Thyroid gland (tissue), 4 donors: Measurements from ENCODE around the gene PDGFA.

Experiments used
- CTCF ChIP-seq, 6 experiments: fragments of 200-600 bp in 3 of 6; fragments of 450-650 bp in 3 of 6; sonication (generic) in 3 of 6; IDR thresholded peaks; one replicate each; pipeline ENCODE4 v1.5.1; 2016 to 2019; ENCODE audit warnings: antibody characterized with exemption in 6 of 6, mild to moderate bottlenecking in 2 of 6, inconsistent platforms in 1 of 6, moderate library complexity in 1 of 6
- POLR2A ChIP-seq, 2 donors: fragments of 450-650 bp; IDR thresholded peaks; one replicate each; pipeline ENCODE4 v1.6.1; 2017; ENCODE audit warnings: antibody characterized with exemption in 2 of 2, mild to moderate bottlenecking in 2 of 2, moderate library complexity in 1 of 2

GRCh38 chr7:471191-471865 lies 48.3 kb downstream of the PDGFA start:
- no peak for TF ChIP-seq CTCF (IDR thresholded peaks at IDR 0.05)
- TF ChIP-seq POLR2A (IDR thresholded peaks at IDR 0.05), result no peak
